Gastroesophageal sphincter (tissue), 4 donors: ENCODE measurements around the gene TBC1D4. TPM values are rescaled to one million over a fixed set of nuclear protein-coding genes. Genes with fewer than 3 reads are reported as not detected.

Experiments
- ATAC-seq: fragments of 150-250 bp; one replicate; pipeline ENCODE4 v1.9.1; 2016; ENCODE audit warnings: mild to moderate bottlenecking, moderate library complexity
- H3K27ac ChIP-seq, 4 donors: fragments of 200-600 bp; sonication (generic) in 3 of 4; 1 replicate in 3 of 4; 2 replicates in 1 of 4; pipeline ENCODE4 v1.5.1; 2016 to 2019
- H3K27me3 ChIP-seq: fragments of 200-600 bp; sonication (generic); one replicate; pipeline ENCODE4 v1.5.1; 2019
- H3K36me3 ChIP-seq, 2 donors: fragments of 200-600 bp; sonication (generic); one replicate each; pipeline ENCODE4 v1.5.1; 2019; ENCODE audit warnings: control low read depth in 1 of 2
- H3K4me1 ChIP-seq, 3 donors: fragments of 200-600 bp; sonication (generic); 1 replicate in 2 of 3; 2 replicates in 1 of 3; pipeline ENCODE4 v1.5.1; 2016 to 2019; ENCODE audit warnings: control low read depth in 2 of 3
- H3K4me3 ChIP-seq, 2 donors: fragments of 200-600 bp; sonication (generic); one replicate each; pipeline ENCODE4 v1.5.1; 2019; ENCODE audit warnings: mild to moderate bottlenecking in 1 of 2, moderate library complexity in 1 of 2
- H3K9me3 ChIP-seq, 3 donors: fragments of 200-600 bp; sonication (generic); one replicate each; pipeline ENCODE4 v1.5.1; 2017 to 2019; ENCODE audit warnings: control low read depth in 2 of 3
- EP300 ChIP-seq: sonication (generic); formaldehyde crosslinking; IDR thresholded peaks from one replicate; pipeline ENCODE4 v1.6.1; 2017; ENCODE audit warnings: antibody characterized with exemption, mild to moderate bottlenecking
- POLR2A ChIP-seq, 2 donors: fragments of 450-650 bp; IDR thresholded peaks; one replicate each; pipeline ENCODE4 v1.6.1; 2017; ENCODE audit warnings: antibody characterized with exemption in 2 of 2, mild to moderate bottlenecking in 2 of 2, moderate library complexity in 1 of 2
- POLR2AphosphoS5 ChIP-seq: sonication (generic); formaldehyde crosslinking; IDR thresholded peaks from one replicate; pipeline ENCODE4 v1.6.1; 2017; ENCODE audit warnings: antibody characterized with exemption
- WGBS, 2 donors: methylation state at CpG; one replicate each; pipeline ENCODE4 v1.1.5; 2018; ENCODE audit warnings: low coverage in 1 of 2; 5-methylcytosine and 5-hydroxymethylcytosine counted together
- total RNA-seq, 4 donors: library from RNA; depleted of rRNA; stranded (reverse); fragments of >200 nt; gene quantifications; one replicate each; pipeline ENCODE4 v1.1.0, GENCODE V29; 2016
- TF ChIP-seq, protein P1 (sequence below), 4 experiments: fragments of 200-600 bp in 2 of 4; fragments of 450-650 bp in 2 of 4; sonication (generic) in 1 of 4; IDR thresholded peaks; one replicate each; pipeline ENCODE4 v1.5.1; 2017 to 2019; ENCODE audit warnings: antibody characterized with exemption in 4 of 4, mild to moderate bottlenecking in 2 of 4, moderate library complexity in 2 of 4

TBC1D4 gene
- total RNA-seq, 4 donors from 2014 or later = 12.8 to 28.0 (median 22.4) TPM

DNA sequence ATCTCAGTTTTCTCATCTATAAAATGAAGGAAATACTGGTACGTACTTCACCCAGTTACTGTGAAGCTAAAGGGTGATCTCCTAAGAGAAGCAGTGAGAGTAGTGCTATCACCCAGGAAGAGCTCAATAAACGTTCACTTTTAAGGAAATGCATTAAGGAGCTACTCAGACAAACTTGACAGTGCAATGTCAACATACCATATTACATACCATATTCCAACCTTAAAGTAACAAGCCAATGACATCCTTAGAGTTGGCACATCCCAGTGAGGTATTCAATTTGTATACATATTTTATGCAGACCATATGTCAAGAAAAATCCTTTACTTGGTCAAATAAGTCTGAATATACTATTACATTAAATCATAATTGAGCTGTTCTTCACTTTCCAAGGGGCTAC lies 7.0 kb downstream of the TBC1D4 start:
- WGBS, 2 donors = 52 to 61% methylated on average over 2 of the region's 2 CpGs
- Histone ChIP-seq H3K9me3 (no peaks in the 10 kb centered on the region), H3K4me3 (no peak overlapping the region), H3K4me1 (peaks cover 0 to 54% (median 6%) of the 10 kb centered on the region in 3 donors), H3K27ac (no peak overlapping the region), H3K36me3 (no peaks in the 10 kb centered on the region), H3K27me3 (no peaks in the 10 kb centered on the region)
- ATAC-seq = no peak
- TF ChIP-seq EP300 = no peak

- ATAC-seq = no peak
- peaks cover 0 to 42% (median 3%) of the 10 kb centered on the region in 3 donors for H3K4me1 ChIP-seq
- no peaks in the 10 kb centered on the region for H3K27me3 ChIP-seq
- no peak overlapping the region for H3K4me3 ChIP-seq
- H3K27ac ChIP-seq = peak overlapping the region in 1 of 4 donors; percentile 59
- no peaks in the 10 kb centered on the region for H3K9me3 ChIP-seq
- no peaks in the 10 kb centered on the region for H3K36me3 ChIP-seq
- TF ChIP-seq, protein P1, sequence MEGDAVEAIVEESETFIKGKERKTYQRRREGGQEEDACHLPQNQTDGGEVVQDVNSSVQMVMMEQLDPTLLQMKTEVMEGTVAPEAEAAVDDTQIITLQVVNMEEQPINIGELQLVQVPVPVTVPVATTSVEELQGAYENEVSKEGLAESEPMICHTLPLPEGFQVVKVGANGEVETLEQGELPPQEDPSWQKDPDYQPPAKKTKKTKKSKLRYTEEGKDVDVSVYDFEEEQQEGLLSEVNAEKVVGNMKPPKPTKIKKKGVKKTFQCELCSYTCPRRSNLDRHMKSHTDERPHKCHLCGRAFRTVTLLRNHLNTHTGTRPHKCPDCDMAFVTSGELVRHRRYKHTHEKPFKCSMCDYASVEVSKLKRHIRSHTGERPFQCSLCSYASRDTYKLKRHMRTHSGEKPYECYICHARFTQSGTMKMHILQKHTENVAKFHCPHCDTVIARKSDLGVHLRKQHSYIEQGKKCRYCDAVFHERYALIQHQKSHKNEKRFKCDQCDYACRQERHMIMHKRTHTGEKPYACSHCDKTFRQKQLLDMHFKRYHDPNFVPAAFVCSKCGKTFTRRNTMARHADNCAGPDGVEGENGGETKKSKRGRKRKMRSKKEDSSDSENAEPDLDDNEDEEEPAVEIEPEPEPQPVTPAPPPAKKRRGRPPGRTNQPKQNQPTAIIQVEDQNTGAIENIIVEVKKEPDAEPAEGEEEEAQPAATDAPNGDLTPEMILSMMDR (IDR thresholded peaks at IDR 0.05) = no peak
- 8 to 27% methylated on average over 1 of the region's 1 CpG for WGBS, 2 donors
Observed at GRCh38 chr13:75473468-75473867, 8.5 kb downstream of the TBC1D4 start.

- 94% methylated on average over 3 to 4 of the region's 4 CpGs for WGBS, 2 donors
- H3K9me3 ChIP-seq = no peaks in the 10 kb centered on the region
Observed at GRCh38 chr13:75470676-75471075, 11.3 kb downstream of the TBC1D4 start.

DNA sequence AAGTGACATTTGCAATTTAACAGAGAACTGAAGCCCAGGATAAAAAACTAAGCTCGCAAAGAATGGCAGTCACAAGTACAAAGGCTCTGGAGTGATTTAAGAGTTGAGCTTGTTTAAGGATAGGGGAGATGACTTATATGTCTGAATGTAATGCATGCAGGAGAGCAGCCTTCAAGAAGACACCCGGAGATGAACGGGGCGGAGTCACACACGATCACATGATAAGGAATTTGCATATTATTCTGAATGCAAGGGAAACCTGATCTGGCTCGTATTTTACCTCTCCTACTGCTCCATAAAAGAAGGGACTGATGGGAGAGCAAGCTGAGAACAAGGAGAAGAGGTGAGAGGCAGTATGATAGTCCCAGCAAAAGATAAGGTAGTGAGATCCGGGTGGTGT lies 12.9 kb downstream of the TBC1D4 start:
- Histone ChIP-seq H3K4me1 (peaks cover 0 to 28% (median 3%) of the 10 kb centered on the region in 3 donors), H3K9me3 (no peaks in the 10 kb centered on the region), H3K36me3 (no peaks in the 10 kb centered on the region), H3K27me3 (no peaks in the 10 kb centered on the region), H3K4me3 (no peak overlapping the region), H3K27ac (no peak overlapping the region)
- WGBS, 2 donors = 85 to 92% methylated on average over 2 to 6 of the region's 7 CpGs
- no peak for ATAC-seq
- no peak for TF ChIP-seq POLR2AphosphoS5
- TF ChIP-seq, protein P1 (IDR thresholded peaks at IDR 0.05) = no peak
- no peak for TF ChIP-seq EP300
- TF ChIP-seq POLR2A (IDR thresholded peaks at IDR 0.05) = no peak

More at GRCh38 chr13:75470676-75471075, 11.3 kb downstream of the TBC1D4 start:
- no peak for ATAC-seq
- Histone ChIP-seq H3K27me3 (no peaks in the 10 kb centered on the region), H3K27ac (no peak overlapping the region), H3K4me3 (no peak overlapping the region), H3K4me1 (peaks cover 0 to 30% (median 3%) of the 10 kb centered on the region in 3 donors), H3K36me3 (no peaks in the 10 kb centered on the region)
- TF ChIP-seq EP300 (no peak), POLR2AphosphoS5 (no peak), POLR2A (IDR thresholded peaks at IDR 0.05) (no peak)
- TF ChIP-seq, protein P1 (IDR thresholded peaks at IDR 0.05) = no peak

DNA sequence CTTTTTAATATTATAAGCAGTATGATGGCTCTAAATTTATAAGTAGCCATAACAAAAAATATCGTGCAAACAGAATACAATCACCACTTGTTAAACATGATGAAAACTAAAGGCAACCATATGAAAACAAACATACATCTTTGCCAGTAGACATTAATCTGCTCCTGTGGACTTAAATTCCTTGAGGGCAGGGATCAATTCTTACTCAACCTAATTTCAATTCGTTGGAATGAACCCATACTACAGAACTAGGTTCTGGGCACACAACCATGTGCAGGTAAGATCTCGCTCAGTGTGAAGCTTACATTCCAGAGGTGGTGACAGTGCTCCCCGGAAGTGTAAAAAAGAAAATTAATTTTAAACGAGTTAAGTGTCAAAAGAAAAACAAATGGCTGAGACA lies 13.4 kb downstream of the TBC1D4 start:
- ATAC-seq = no peak
- Histone ChIP-seq H3K4me3 (no peak overlapping the region), H3K36me3 (no peaks in the 10 kb centered on the region), H3K9me3 (no peaks in the 10 kb centered on the region), H3K27ac (peak overlapping the region in 1 of 4 donors; percentile 12), H3K27me3 (no peaks in the 10 kb centered on the region), H3K4me1 (peaks cover 0 to 24% (median 3%) of the 10 kb centered on the region in 3 donors)
- 57 to 71% methylated on average over 4 of the region's 5 CpGs for WGBS, 2 donors
- TF ChIP-seq EP300 (no peak), POLR2AphosphoS5 (no peak), POLR2A (IDR thresholded peaks at IDR 0.05) (no peak)
- TF ChIP-seq, protein P1 (IDR thresholded peaks at IDR 0.05) = no peak
